GM21390 (cell line): ENCODE measurements around the gene KLK3.
A peak's percentile ranks its signal among the peaks of the same experiment; 100 is the strongest.
"Not testable (repeated sequence)": the region's sequence is repeated elsewhere in the genome, so short reads cannot be mapped to it uniquely, and the experiment has no call there.

ENCODE experiments used
- ATAC-seq: cut with Tn5 transposase; IDR thresholded peaks from one replicate; pipeline ENCODE4 v1.9.1; 2021; ENCODE audit not compliant: unreplicated experiment

Gene KLK3

DNA sequence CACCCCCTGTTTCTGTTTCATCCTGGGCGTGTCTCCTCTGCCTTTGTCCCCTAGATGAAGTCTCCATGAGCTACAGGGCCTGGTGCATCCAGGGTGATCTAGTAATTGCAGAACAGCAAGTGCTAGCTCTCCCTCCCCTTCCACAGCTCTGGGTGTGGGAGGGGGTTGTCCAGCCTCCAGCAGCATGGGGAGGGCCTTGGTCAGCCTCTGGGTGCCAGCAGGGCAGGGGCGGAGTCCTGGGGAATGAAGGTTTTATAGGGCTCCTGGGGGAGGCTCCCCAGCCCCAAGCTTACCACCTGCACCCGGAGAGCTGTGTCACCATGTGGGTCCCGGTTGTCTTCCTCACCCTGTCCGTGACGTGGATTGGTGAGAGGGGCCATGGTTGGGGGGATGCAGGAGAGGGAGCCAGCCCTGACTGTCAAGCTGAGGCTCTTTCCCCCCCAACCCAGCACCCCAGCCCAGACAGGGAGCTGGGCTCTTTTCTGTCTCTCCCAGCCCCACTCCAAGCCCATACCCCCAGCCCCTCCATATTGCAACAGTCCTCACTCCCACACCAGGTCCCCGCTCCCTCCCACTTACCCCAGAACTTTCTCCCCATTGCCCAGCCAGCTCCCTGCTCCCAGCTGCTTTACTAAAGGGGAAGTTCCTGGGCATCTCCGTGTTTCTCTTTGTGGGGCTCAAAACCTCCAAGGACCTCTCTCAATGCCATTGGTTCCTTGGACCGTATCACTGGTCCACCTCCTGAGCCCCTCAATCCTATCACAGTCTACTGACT is at the start of gene KLK3:
Gene KLK3, plus strand, starts transcription at position 280 of the 775 bp plus-strand sequence. Its CDS starts 41 bp downstream, at position 321.
- no peak for ATAC-seq

DNA sequence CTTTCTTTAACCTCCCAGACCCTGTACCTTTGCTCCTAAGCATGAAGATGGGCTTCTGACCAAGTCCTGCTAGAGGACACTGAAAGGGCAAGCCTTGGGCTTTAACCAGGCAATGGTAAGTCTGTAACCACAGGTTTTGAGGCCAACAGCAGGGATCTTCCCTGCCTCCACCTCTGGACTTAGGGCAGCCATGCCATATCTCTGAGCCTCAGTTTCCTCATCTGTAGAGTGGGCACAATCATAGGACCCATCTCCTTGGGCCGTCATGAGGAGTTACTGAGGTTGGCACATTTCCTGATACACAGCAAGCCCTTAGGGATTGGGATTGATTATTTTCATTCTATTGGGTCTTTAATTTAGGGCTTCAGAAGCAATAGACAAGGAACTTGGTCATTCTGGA is 45.9 kb upstream of the KLK3 start:
- ATAC-seq = no peak

DNA sequence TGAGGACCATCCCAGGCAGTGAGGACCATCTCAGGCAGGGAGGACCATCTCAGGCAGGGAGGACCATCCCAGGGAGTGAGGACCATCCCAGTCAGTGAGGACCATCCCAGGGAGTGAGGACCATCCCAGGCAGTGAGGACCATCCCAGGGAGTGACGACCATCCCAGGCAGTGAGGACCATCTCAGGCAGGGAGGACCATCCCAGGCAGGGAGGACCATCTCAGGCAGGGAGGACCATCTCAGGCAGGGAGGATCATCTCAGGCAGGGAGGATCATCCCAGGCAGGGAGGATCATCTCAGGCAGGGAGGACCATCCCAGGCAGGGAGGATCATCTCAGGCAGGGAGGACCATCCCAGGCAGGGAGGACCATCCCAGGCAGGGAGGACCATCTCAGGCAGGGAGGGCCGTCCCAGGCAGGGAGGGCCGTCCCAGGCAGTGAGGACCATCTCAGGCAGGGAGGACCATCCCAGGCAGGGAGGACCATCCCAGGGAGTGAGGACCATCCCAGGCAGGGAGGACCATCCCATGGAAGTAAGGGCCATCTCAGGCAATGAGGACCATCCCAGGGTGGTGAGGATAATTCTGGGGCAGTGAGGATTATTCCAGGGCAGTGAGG is 43.0 kb upstream of the KLK3 start:
- ATAC-seq = not testable (repeated sequence)

DNA sequence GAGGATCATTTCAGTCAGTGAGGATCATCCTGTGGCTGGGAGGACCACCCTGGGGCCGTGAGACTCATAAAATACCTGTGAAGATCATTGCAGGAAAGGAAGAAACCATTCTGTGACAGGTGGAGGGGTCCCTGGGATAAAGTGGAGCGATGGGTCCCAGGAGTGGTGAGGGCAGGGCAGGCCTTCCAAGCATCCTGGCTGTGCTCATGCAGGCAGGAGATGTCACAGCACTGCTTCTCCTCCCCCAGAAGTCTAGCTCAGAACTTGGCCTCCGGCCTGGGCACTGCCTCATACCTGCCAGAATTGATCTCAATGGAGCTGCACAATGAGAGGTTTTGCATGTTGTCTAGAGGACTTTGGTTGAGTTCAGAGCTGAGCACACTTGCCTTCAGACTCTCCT is 42.2 kb upstream of the KLK3 start:
- ATAC-seq = no peak

DNA sequence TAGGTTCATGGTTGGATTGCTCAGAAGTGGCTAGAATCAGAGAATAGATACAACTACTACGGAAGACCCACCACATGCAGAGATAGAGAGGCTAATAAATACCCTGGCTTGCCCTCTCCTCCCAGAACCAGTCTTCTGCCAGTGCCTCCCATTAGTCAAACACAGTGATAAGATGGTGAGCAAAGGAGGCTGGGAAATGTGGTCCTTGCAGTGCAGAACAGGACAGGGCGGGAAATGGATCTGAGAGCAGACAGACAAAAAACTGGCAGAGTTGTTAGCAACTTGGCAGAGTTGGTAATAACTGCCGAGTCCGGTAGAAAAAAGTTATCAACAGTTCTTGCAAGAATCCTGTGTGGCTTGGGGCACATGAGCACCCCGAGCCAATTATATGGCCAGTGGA is 39.8 kb upstream of the KLK3 start:
- ATAC-seq = no peak

DNA sequence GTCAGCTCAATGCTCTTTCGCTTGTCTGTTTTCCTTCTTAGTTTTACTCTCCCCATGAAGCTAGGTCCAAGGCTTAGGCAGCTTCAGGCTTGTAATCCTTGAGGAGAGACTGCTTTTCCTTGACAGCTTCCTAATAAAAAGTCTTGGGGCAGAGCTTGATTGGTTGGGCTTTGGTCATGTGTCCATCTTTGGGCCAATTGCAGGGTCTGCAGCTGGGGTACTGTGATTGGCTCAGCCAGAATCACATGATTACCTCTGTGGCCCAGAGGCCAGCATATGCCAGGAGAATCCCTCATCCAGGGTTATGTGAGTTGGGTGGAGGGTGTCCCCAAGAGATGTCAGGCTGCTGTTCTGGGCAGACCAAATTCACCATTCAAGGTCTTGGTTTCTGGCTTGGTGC is 39.3 kb upstream of the KLK3 start:
- no peak for ATAC-seq

DNA sequence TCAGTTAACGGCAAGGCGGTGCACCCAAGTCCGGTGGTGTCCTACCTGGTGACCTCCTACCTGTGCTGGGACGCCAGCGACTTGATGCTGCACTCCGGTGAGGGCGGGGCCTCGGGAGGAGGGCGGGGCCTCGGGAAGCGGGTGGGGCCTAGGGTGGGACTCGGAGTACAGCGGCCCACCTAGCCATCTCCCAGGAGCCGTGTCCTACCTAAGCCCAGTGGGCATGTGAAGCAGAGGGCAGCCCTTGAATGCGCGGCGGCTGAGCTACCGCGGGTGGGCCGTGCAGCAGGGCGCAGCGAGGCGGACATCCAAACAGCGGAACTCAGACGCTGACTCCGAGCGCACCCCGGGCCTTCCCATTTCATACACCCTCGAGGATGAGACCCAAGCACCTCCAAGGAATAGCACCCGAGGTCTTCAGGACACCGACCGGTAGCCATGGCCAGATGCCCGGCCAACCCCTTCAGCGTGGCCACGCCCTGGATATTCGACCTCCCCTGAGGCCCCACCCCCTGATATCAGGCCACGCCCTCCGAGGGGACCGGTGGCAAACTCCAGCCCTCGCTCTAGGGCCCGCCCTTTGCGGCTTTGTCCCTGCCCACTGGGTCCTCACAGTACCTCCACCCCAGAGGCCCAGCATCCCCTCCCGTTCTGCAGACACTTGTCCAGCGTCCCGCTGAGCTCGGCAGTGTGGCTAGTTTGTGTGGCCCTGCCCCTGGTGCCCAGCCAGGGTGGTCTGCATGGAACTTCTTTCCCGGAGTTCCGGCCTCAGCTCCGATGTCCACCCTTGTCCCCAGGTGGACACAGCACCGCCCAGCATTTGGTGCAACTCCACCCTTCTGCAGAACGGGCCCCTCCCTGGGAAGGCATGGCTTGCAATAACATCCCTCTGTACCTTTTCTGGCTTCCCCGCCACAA is 36.5 kb upstream of the KLK3 start:
- peak; percentile 53 for ATAC-seq

DNA sequence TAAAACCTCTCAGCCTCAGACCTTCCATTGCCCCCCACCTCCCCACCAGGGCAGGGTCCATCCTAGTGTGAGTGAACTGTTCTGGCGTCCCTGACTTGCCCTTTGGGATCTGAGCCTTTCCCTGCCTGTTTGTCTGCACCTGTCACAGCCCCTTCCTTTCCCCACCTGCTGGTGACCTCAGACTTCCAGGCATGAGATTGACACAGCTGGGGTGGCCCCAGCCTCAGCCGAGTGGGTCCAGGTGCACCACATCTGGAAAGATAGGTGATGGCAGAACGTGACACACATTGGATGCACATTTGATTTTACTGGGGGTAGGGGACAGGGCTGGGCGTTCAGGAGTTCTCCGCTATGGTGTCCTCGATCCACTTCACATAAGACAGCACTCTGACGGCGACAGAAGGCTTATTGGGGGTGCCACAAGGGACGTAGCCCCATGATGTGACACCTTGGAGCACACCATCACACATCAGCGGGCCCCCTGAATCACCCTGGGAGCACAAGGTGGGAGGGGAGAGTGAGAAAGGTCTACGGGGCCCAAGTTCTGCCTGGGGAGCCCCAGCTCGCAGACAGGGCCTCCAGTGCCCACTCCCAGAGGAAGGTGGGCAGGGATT is 35.7 kb upstream of the KLK3 start:
- no peak for ATAC-seq

DNA sequence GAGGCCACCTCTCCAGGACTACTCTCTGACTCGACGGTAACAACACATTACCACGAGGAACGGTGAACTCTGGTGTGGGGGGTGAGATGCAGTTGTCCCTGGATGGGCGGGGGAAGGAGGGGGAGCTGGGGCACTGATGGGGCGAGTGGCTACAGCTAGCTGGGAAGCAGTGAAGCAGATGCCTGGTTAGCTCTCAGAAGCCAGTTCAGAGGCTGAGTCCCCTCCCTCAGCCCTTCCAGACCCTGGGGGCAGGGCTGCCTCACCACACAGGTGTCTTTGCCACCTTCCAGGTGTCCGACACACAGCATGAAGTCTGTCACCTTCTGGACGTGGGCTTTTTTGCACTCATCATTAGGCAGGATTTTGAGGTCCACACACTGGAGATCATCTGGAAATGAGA is 35.1 kb upstream of the KLK3 start:
- ATAC-seq = no peak

DNA sequence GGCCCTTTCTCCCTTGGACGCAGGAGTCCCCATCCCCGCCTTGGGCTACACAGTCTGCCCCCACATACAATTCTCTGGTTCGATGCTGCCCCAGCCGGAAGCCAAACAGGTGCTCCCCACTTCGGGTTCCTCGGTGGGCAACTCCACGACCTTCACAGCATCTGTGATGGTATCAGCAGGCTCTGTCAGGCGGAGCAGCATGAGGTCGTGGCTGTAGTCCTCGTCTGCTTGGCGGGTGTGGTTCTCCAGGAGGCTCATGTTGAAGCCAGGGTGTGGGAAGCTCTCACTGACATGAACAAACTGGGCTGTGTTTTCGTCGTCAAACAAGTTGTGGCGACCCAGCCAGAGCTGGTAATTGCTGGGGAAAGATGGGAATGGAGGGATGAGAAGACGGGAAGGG is 34.6 kb upstream of the KLK3 start:
- no peak for ATAC-seq

DNA sequence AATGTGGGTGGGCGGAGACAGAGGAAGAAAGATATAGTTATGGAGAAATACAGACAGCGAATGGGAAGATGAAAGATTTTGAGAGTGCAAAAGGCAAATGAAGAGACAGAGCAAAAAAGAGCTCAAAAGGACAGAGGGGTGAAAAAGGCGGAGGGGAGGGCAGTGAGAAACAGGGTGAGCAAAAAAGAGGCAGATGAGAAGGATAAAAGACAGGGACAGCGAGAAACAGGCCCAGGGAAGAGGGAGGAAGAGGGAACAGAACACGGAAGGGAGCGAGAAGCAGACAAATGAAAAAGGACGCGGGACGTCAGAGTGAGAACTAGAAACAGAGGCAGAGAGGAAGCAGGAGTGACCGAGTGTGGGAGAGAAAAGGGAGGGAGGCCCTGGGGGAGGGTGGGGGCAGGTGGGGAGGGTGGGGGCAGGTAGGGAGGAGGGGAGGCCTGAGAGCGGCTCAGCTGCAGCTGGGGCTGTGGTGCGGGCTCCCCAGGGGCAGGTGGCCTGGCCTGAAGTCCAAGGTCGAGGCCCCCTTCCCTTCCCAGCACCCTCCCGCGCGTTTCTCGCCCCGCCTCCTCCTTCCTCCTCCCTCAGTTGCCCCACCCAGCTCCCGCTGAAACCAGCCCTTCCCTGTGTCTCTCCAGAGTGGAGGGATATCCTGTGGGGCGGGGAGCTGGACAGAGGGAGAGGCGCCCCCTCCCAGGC is 34.0 kb upstream of the KLK3 start:
- no peak for ATAC-seq

DNA sequence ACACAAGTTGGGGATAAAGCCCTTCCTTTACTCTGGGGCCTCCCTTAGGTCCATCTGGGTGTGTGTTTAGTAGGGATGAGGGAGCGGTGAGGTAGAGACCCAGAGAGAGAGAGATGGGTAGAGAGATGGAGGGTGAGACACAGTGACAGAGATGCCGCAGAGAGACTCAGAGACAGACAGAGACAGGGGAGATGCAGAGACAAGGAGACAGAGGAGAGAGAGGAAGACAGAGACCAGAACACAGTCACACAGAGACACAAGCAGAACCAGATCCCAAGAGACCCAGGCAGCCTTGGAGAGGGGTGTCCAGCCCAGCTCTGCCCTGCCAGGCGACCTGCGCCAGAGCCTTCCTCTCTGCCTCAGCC is 33.5 kb upstream of the KLK3 start:
- no peak for ATAC-seq

DNA sequence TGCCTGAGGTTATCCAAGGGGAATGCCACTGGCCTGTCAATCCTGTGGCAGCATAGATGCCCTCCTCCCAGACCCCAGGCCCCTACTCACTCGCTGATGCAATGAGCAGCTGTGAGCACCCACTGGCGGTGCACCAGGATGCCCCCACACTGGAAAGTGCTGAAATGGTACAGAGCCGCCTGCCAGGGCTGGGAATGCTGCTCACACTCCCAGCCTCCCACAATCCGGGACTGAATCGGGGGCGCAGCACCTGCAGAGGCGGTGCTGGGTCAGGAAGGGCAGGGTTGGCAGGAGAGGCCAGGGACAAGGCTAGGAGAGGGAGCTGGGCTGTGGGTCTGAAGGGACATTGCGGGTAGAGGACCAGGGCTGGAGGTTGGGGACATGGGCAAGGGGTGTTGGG is 33.1 kb upstream of the KLK3 start:
- no peak for ATAC-seq

DNA sequence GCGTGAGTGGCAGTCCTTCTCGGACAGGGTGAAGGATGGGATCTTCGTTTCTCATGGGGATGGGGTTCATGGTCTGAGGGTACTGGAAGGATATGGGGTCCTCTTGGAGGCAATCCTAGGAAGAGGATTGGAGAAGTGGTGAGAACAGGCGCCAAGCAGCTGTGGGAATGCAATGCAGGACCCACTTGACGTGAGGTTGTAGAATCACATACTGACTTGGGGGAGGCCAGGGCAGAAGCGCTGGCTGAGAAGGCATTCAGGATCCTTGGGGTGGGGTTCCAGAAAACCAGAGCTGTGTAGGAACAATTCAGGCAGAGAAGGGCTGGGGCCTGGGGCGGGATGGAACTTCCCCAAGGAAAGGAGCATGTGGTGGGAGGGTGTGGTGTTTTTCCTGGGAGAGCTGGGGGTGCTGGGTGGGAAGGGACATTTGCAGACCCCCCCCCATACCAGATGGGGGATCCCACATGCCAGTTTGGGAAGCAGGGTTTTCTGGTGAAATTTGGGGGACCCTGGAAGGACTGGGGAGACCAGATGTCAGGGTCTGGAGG is 32.0 kb upstream of the KLK3 start:
- ATAC-seq = no peak

DNA sequence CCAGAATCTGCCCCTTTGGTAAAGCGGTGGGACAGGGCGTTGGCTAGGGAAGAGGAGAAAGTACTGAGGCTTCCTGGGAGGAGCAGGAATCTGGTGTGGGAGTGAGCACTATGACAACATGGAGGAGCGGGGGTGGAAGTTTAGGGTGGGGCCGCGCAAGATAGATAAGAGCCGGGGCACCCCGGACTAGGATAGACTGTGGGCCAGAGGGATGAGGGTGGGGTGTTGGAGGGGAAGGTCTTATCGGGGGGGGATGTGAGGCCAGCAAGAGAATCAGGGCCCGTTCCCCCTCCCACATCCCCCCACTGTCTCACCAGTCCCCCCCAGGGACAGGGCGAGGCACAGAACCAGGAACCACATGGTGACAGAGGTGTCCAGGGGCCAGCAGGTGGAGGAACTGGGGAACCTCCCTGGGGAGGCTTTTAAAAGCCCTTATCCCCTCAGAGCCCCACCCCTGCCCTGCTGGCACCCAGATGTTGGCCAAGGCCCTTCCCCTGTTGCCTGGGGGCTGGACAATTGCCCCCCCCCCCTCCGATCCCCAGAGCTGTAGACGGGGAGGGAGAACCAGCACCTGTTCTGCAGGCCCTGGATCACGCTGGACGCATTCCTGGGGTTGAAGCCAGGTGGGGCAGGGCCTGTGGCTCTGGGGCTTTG is 31.2 kb upstream of the KLK3 start, which contains the start of gene KLK1:
Gene KLK1, minus strand, starts transcription at position 399 of the 654 bp plus-strand sequence. Its CDS starts 39 bp downstream, at position 360.
- no peak for ATAC-seq

DNA sequence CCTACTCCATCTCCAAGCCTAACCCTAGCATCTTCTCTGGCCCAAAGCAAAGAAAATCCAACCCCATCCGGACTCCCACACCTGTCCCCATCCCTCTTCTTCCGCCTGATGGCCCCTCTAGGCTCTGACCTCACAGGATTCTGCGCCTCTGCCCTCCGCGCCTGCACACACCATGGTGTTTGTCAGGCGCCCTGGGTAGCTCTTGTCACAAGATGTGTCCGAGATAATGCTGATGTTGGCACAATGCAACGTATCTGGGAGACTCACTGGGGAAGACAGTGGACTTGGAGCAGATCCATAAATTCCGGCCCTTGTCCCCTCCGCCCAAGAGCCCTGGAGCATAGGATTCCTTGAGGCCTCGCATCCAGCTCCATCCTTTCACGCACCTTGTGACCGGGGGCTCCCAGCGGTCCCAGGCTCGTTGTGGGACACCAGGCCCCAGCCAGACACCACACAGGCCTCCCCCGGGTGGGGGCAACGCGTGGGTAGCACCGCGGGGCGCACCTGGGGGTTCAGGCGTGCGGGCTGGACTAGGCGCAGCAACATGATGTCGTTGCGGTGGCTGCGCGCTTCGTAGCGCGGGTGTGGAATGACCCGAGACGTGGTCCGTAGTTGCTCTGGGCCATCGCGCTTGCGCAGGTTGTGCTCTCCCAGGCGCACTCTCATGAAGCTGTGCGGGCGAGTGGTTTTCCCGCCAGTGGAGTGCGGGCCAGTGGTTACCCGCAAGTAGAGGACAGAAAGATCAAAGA is 28.0 kb upstream of the KLK3 start:
- ATAC-seq = no peak

DNA sequence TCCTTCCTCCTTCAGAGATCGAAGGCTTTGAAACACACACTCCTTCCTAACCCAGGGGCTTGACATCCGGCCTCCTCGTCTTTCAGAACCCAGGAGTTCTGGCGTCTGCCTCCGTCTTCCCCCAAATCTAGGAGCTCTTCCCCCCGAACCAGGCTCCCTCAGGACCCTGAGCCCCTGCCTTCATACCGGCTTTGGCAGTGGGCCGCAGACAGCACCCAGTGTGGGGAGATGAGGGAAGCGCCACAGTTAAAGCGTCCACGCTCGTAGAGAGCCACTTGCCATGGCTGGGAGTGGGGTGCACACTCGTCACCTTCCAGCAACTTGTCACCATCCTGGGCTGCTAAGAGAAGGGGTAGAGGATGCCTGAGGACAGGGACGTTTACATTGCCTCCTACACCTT is 27.2 kb upstream of the KLK3 start:
- ATAC-seq = no peak

DNA sequence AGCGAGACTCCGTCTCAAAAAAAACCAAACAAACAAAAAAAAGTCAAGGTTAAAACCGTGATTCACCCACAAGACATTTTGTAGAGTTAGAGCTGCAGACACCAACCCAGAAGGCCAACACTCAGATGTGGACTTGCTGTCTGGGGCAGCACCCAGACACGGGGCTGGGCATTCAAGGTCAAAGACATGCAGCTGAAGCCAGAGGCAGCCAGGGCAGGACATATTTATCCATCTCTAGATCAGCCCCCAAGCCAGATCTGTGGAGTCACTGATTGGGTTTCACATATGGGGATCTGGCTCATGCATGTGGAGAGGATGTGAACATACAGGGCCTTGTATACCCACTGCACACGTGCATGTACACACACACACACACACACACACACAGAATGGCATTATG is 24.9 kb upstream of the KLK3 start:
- ATAC-seq = no peak
